IMR-90 (cell line): ENCODE measurements around the gene CUL1. TPM values are rescaled to one million over a fixed set of nuclear protein-coding genes. Genes with fewer than 3 reads are reported as not detected.

ENCODE experiments used
- ATAC-seq: fragments of 200-7000 bp; cut with Tn5 transposase; 2 replicates; pipeline ENCODE4 v1.9.1; 2020; ENCODE audit warnings: low read depth, mild to moderate bottlenecking, moderate library complexity
- BruUV-seq: library from RNA; stranded (reverse); fragments of 400-500 nt; replicated peaks from 2 replicates; lab custom pipeline; 2021; lab: Mats Ljungman, UMichigan
- CTCF ChIA-PET: fragments of 300-600 bp; formaldehyde crosslinking; extraction: SDS; loops from one replicate; lab custom pipeline; 2021; ENCODE audit warnings: antibody characterized with exemption; lab: Yijun Ruan, JAX
- POLR2A ChIA-PET: fragments of 300-600 bp; sonication (Branson Sonifier 250); formaldehyde crosslinking; loops from one replicate; lab custom pipeline; 2022; ENCODE audit warnings: antibody characterized with exemption; ENCODE audit not compliant: unreplicated experiment; lab: Charles Lee
- DNase-seq: peaks from one replicate; pipeline ENCODE4 v3.0.0; 2013
- H2AFZ ChIP-seq: replicated peaks from 2 replicates; pipeline ENCODE3; 2013; ENCODE audit warnings: low read length, mild to moderate bottlenecking; ENCODE audit not compliant: poor library complexity
- H2AK5ac ChIP-seq: 2 replicates; pipeline ENCODE4 v1.6.1; 2013; ENCODE audit warnings: low read depth, low read length, inconsistent platforms
- H2AK9ac ChIP-seq: replicated peaks from 2 replicates; pipeline ENCODE3; 2013; ENCODE audit warnings: mild to moderate bottlenecking, low read depth, low read length, moderate library complexity; ENCODE audit not compliant: poor library complexity
- H2BK120ac ChIP-seq: 2 replicates; pipeline ENCODE4 v1.6.1; 2013; ENCODE audit warnings: low read depth, low read length, inconsistent platforms
- H2BK15ac ChIP-seq: 3 replicates; pipeline ENCODE4 v1.6.1; 2013; ENCODE audit warnings: low read depth, low read length, inconsistent platforms
- H2BK20ac ChIP-seq: 2 replicates; pipeline ENCODE4 v1.6.1; 2013; ENCODE audit warnings: low read depth, mild to moderate bottlenecking, inconsistent platforms, low read length, moderate library complexity
- H2BK5ac ChIP-seq: 2 replicates; pipeline ENCODE4 v1.6.1; 2013; ENCODE audit warnings: mild to moderate bottlenecking, low read depth, low read length, inconsistent platforms; ENCODE audit not compliant: poor library complexity, severe bottlenecking
- H3K14ac ChIP-seq: replicated peaks from 2 replicates; pipeline ENCODE4 v1.6.1; 2013; ENCODE audit warnings: low read depth, low read length, inconsistent platforms
- H3K18ac ChIP-seq: 2 replicates; pipeline ENCODE4 v1.6.1; 2013; ENCODE audit warnings: low read depth, low read length, control low read depth
- H3K23ac ChIP-seq: 2 replicates; pipeline ENCODE4 v1.6.1; 2013; ENCODE audit warnings: low read depth, low read length, inconsistent platforms
- H3K27ac ChIP-seq: 2 replicates; pipeline ENCODE4 v1.5.1; 2013; ENCODE audit warnings: mild to moderate bottlenecking, control low read depth, low read length; ENCODE audit not compliant: insufficient read depth
- H3K27me3 ChIP-seq: 2 replicates; pipeline ENCODE4 v1.6.1; 2013; ENCODE audit warnings: low read length; ENCODE audit not compliant: control insufficient read depth, insufficient read depth
- H3K36me3 ChIP-seq: 2 replicates; pipeline ENCODE4 v1.6.1; 2013; ENCODE audit warnings: low read length, mixed read lengths; ENCODE audit not compliant: control insufficient read depth, insufficient read depth
- H3K4ac ChIP-seq: 2 replicates; pipeline ENCODE4 v1.6.1; 2013; ENCODE audit warnings: low read depth, low read length, inconsistent platforms
- H3K4me1 ChIP-seq: 2 replicates; pipeline ENCODE4 v1.6.1; 2013; ENCODE audit warnings: low read length, mixed read lengths; ENCODE audit not compliant: control insufficient read depth, insufficient read depth
- H3K4me2 ChIP-seq: 2 replicates; pipeline ENCODE4 v1.6.1; 2013; ENCODE audit warnings: low read depth, mild to moderate bottlenecking, control low read depth, low read length, moderate library complexity
- H3K4me3 ChIP-seq: 2 replicates; pipeline ENCODE4 v1.5.1; 2013; ENCODE audit warnings: low read depth, mild to moderate bottlenecking, control low read depth, low read length, moderate library complexity; ENCODE audit not compliant: insufficient read depth
- H3K56ac ChIP-seq: 2 replicates; pipeline ENCODE4 v1.6.1; 2013; ENCODE audit warnings: low read length, inconsistent platforms; ENCODE audit not compliant: insufficient read depth; ENCODE audit errors: extremely low read depth
- H3K79me1 ChIP-seq, 2 experiments: 2 replicates each; pipeline ENCODE4 v1.6.1; 2013; ENCODE audit warnings: low read length in 2 of 2, inconsistent platforms in 1 of 2, low read depth in 1 of 2
- H3K9ac ChIP-seq: 2 replicates; pipeline ENCODE4 v1.6.1; 2013; ENCODE audit warnings: low read depth, low read length, control low read depth
- H3K9me1 ChIP-seq: 2 replicates; pipeline ENCODE4 v1.6.1; 2013; ENCODE audit warnings: low read length, inconsistent platforms; ENCODE audit not compliant: insufficient read depth
- H3K9me3 ChIP-seq: 2 replicates; pipeline ENCODE4 v1.6.1; 2013; ENCODE audit warnings: low read length; ENCODE audit not compliant: control insufficient read depth, insufficient read depth
- H4K20me1 ChIP-seq: 2 replicates; pipeline ENCODE4 v1.6.1; 2013; ENCODE audit warnings: low read length, inconsistent platforms; ENCODE audit not compliant: insufficient read depth
- H4K5ac ChIP-seq: 2 replicates; pipeline ENCODE4 v1.6.1; 2013; ENCODE audit warnings: mild to moderate bottlenecking, low read depth, low read length, control low read depth
- H4K8ac ChIP-seq, 2 experiments: 2 replicates each; pipeline ENCODE4 v1.6.1; 2013; ENCODE audit warnings: low read depth in 2 of 2, low read length in 2 of 2, control low read depth in 1 of 2, inconsistent platforms in 1 of 2
- H4K91ac ChIP-seq: 2 replicates; pipeline ENCODE4 v1.6.1; 2013; ENCODE audit warnings: low read depth, low read length, inconsistent platforms; ENCODE audit not compliant: insufficient read depth
- CEBPB ChIP-seq: IDR thresholded peaks from 2 replicates; pipeline ENCODE4 v1.6.1; 2012; ENCODE audit warnings: low read depth, low read length, improper control_type of control experiment
- MAFK ChIP-seq: IDR thresholded peaks from 2 replicates; pipeline ENCODE4 v1.6.1; 2012; ENCODE audit warnings: low read depth, low read length, improper control_type of control experiment
- WGBS, 2 experiments: methylation state at CpG; one replicate each; pipeline versions ENCODE4 v1.1.5 to v1.1.7; 2013; ENCODE audit warnings: missing lambda C conversion rate in 2 of 2; ENCODE audit not compliant: insufficient read length in 1 of 2; ENCODE audit errors: extremely low coverage in 2 of 2; 5-methylcytosine and 5-hydroxymethylcytosine counted together
- dilution Hi-C: fragments of 300-500 bp; cut with HindIII; formaldehyde crosslinking; loops from one replicate; pipeline ENCODE4 v1.14.3; 2018; ENCODE audit warnings: low sequenced_read_pairs; ENCODE audit not compliant: unreplicated experiment
- in situ Hi-C: fragments of 300-500 bp; cut with MboI; formaldehyde crosslinking; loops from 3 replicates; pipeline ENCODE4 v1.14.3; 2019; ENCODE audit warnings: low sequenced_read_pairs, inconsistent platforms, mixed read lengths
- intact Hi-C: fragments of 100-400 bp; cut with micrococcal nuclease; formaldehyde crosslinking; loops from 2 replicates; pipeline ENCODE4 v1.10.0; 2022
- polyA plus RNA-seq, 3 experiments: library from polyadenylated mRNA; depleted of rRNA; stranded (reverse); fragments of >200 nt; gene quantifications; 2 replicates each; pipeline ENCODE4 v1.2.3, GENCODE V29; 2012; ENCODE audit warnings: low replicate concordance in 1 of 3
- total RNA-seq: library from RNA; depleted of rRNA; stranded (reverse); fragments of >200 nt; gene quantifications from 2 replicates; pipeline ENCODE4 v1.2.3, GENCODE V29; 2012

Gene CUL1
- total and polyA plus RNA-seq, 2 of the 4 experiments (the other 2 are of a cell fraction) = 44.0 to 46.2 TPM

- Histone ChIP-seq H3K9me3 (no peaks in the 10 kb centered on the region), H4K20me1 (peaks cover 61% of the 10 kb centered on the region), H2AK9ac (no peak overlapping the region), H2BK20ac (no peak overlapping the region), H3K4ac (no peak overlapping the region), H2BK15ac (no peak overlapping the region), H3K14ac (no peak overlapping the region), H4K91ac (no peak overlapping the region), H3K9ac (no peak overlapping the region), H3K18ac (no peak overlapping the region), H3K36me3 (peaks cover 26% of the 10 kb centered on the region), H3K56ac (no peak overlapping the region), H2AFZ (no peak overlapping the region), H3K4me3 (no peak overlapping the region), H2BK5ac (no peak overlapping the region), H3K4me1 (peaks cover 18% of the 10 kb centered on the region), H3K9me1 (peaks cover 23% of the 10 kb centered on the region), H3K79me1 (peaks cover 25 to 74% of the 10 kb centered on the region in 2 experiments), H3K23ac (no peak overlapping the region), H2AK5ac (no peak overlapping the region), H3K27ac (no peak overlapping the region), H2BK120ac (no peak overlapping the region), H3K27me3 (no peaks in the 10 kb centered on the region), H4K5ac (no peak overlapping the region), H4K8ac (no peak overlapping the region; a peak in 1 of 4 replicates), H3K4me2 (no peak overlapping the region)
- no peak for TF ChIP-seq MAFK
- no peak for TF ChIP-seq CEBPB
- ChIA-PET CTCF (no interaction called here), POLR2A (no interaction called here)
- no TSS peak for BruUV-seq
- WGBS, 2 experiments = no CpG with 5 or more reads among the region's 3 CpGs
- ATAC-seq (no peak), DNase-seq (no peak)
- dilution Hi-C loops = no loop called here
- in situ Hi-C loops = no loop called here
- intact Hi-C loops = no loop called here
These were observed 34.2 kb downstream of the CUL1 start for GRCh38 chr7:148732862-148733261.
